ENCODE data around the gene EDAR.

Gene EDAR

DNA sequence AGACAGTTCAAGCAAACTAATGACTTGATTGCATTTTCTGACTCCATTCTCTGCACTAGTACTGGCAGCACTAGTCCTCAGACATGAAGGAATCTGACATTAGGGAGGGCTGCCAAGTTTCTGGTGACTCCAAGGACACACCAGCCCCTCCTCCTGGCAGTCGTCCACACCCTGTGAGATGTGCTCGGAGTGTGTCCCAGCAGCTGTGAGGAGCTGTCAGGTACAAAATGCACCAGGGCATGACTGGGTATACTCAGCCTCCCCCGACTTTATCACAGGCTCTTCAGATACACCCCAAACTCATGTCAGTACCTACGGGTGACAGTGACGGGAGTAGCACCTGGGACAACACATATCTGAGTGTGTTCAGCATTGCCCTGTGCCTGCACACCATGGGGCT, 43.1 kb downstream of the EDAR start:
- TF ChIP-seq, protein P1, sequence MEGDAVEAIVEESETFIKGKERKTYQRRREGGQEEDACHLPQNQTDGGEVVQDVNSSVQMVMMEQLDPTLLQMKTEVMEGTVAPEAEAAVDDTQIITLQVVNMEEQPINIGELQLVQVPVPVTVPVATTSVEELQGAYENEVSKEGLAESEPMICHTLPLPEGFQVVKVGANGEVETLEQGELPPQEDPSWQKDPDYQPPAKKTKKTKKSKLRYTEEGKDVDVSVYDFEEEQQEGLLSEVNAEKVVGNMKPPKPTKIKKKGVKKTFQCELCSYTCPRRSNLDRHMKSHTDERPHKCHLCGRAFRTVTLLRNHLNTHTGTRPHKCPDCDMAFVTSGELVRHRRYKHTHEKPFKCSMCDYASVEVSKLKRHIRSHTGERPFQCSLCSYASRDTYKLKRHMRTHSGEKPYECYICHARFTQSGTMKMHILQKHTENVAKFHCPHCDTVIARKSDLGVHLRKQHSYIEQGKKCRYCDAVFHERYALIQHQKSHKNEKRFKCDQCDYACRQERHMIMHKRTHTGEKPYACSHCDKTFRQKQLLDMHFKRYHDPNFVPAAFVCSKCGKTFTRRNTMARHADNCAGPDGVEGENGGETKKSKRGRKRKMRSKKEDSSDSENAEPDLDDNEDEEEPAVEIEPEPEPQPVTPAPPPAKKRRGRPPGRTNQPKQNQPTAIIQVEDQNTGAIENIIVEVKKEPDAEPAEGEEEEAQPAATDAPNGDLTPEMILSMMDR (IDR thresholded peaks at IDR 0.05; ENCODE audit: low read depth, low read length), result no peak
- no peak for DNase-seq (ENCODE audit: extremely low read depth, low read depth)

DNA sequence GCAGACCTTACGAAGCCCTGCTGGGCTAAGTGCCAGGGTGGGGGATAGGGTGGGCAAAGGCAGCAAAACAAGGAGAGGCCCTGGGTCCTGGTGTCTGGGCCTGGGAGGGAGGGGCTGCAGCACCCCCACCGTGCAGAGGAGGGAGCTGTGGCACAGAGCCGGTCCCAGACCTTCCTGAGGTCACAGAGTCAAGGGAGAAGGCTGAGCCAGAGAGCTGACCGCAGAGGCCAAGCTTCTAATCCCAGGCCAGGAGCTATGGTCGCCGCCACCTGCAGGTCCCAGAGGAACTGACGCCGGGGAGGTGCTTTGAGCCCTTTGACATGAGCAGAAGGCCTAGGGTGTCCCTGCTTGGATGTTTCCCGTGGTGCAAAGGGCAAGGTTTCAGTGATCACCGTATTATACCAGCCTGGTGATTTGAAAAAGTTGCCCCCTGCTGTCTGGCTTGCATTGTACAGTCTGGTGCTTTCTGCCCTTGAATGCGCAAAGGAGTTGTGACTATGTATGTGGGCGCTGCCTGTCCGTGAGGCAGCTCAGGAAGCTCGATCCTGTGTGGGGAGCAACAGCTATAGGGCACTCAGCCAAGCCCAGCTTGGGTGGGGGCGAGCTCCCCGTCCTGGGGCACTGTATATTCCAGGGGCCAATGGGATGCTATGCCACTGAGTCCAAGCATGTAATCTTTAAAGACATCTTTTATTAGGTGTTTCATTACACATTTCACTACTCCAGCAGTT, 44.3 kb downstream of the EDAR start:
- DNase-seq (ENCODE audit: extremely low read depth, low read depth), result no peak
- TF ChIP-seq, protein P1 (IDR thresholded peaks at IDR 0.05; ENCODE audit: low read depth, low read length), result no peak

DNA sequence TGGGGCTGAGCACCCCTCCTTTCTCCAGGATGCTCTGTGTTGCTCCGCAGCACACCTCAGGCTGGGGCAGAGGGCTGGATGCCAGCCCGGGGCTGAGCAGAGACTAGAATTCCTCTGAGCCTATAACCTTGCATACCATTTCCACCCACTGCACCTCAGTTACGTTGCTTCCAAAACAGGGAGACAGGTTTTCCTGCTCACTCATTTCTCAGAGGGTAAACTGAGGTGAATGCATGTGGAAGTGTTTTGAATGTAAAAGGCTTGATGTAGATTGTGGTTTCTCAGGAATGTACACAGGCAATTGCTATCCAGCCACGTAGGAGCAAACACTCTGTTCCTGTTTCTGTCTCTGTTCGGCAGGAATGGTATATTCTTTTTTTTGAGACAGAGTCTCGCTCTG, 45.3 kb downstream of the EDAR start:
- DNase-seq (ENCODE audit: extremely low read depth, low read depth), result no peak
- TF ChIP-seq, protein P1 (IDR thresholded peaks at IDR 0.05; ENCODE audit: low read depth, low read length), result no peak

DNA sequence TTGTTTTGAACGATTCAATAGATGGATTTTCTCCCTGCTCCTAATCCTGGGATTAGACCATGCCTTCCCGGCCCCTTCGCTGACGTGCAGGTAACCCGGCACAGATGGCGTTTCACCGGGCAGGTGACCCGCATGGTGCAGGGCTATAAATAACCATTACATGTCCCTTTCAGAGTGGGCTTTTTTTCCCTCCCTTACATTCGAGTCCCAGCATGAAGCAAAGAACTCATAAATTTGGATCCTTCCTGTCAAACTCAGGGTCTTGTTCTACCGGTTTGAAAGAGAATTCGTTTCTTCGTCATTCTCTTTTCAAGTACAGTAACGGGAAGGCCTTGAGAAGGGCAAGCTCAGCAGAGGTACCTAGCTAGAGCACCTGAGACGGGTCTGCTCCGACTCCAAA, 46.1 kb downstream of the EDAR start:
- no peak for DNase-seq (ENCODE audit: extremely low read depth, low read depth)
- TF ChIP-seq, protein P1 (IDR thresholded peaks at IDR 0.05; ENCODE audit: low read depth, low read length), result no peak

DNA sequence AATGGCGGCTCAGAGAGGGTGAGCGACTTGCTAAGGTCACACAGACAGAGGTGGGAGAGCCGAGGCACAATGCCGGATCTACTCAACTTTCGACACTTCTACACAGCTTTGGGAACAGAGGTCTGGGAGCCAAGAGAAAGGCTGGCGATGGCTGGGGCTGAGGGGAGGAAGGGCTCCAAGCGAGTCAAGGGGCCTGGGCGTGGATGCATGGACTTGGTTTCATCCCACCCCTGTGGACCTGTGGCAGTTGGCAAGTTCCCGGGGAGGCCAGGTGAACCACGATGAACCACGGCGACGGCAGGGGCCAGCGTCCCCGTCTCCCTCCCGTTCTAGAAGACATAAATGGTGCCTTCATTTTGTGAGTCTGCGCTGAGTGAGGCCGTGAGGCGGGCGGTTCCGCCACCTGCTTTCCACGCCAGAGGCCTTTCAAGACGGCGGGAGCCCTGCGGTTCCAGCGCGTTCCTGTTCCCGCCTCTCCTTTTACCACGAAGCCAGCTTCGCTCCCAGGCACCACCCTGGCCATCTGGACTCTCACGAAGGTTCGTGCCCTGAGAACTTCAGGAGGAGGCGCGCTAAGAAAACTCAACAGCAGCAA, 46.7 kb downstream of the EDAR start:
- no peak for DNase-seq (ENCODE audit: extremely low read depth, low read depth)
- TF ChIP-seq, protein P1 (IDR thresholded peaks at IDR 0.05; ENCODE audit: low read depth, low read length), result no peak

DNA sequence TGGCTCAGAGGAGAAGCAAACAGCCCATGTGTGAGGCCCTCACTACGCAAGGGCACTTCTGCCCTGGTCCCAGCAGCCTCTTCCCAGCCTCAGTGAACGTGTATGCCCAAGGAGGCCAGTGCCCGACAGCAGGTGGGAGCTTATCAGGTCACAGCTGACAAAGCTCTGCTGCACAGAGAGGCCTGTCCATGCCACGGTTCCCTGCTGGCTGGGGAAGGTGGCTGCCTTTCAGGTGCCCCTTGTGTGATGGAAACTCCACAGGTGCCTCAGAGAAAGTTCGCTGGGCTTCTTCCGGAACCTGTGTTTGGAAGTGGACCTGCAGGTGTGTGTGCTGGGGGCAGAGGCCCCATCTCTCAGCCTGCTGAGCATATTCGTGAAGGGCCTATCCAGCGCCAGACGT, 47.3 kb downstream of the EDAR start:
- TF ChIP-seq, protein P1 (IDR thresholded peaks at IDR 0.05; ENCODE audit: low read depth, low read length), result no peak
- DNase-seq (ENCODE audit: extremely low read depth, low read depth), result no peak

DNA sequence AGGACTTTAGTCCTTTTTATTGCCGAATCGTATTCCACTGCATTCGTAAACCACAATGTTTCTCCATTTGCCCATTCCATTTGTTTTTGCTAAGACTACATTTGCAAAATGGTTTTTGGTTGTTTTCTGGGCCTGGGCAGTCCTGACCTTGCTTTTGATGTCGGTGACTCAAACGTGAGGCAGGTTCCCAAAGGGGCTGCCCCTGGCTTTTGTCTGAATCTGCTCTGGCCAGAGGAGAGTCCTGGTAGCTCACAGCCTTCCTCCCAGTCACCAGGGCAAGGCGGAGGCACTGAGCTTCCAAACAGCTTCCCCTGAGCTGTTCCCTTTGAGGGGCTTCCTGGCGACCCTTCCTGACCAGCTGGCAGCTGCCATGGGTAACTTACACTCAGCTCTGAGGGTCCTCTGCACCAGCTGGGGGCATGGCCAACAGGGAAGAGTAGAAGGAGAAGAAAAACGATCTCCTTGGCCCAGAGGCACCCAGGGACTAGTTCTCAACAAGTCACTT, 47.8 kb downstream of the EDAR start:
- TF ChIP-seq, protein P1 (IDR thresholded peaks at IDR 0.05; ENCODE audit: low read depth, low read length), result no peak
- no peak for DNase-seq (ENCODE audit: extremely low read depth, low read depth)
